Measurements from ENCODE around the gene METTL25B. TPM values are rescaled to one million over a fixed set of nuclear protein-coding genes. Genes with fewer than 3 reads are reported as not detected.

METTL25B gene
- total and polyA plus RNA-seq, 10 of the 15 experiments (the other 5 are each of a cell fraction or from before 2014, with no cell fraction given) = 5.9 to 25.2 (median 13.5) TPM

- no peak overlapping the region for H3K27ac ChIP-seq (ENCODE audit: control insufficient read depth, insufficient read depth)
- H3K79me2 ChIP-seq (ENCODE audit: control insufficient read depth, insufficient read depth, low read length) = no peaks in the 10 kb centered on the region
- H4K20me1 ChIP-seq (ENCODE audit: control insufficient read depth, insufficient read depth) = peaks cover 4% of the 10 kb centered on the region; the same call in 1 of the 2 replicates
- no peaks in the 10 kb centered on the region for H3K9me3 ChIP-seq (replicated peaks; ENCODE audit: control insufficient read depth, insufficient read depth, low read length)
- H3K9ac ChIP-seq (ENCODE audit: control insufficient read depth, insufficient read depth, low read length) = no peak overlapping the region
- no peak overlapping the region for H2AFZ ChIP-seq (ENCODE audit: control insufficient read depth, low read depth, low read length)
- intact Hi-C loops (cut with micrococcal nuclease; ENCODE audit: unreplicated experiment) = no loop called here
- no peaks in the 10 kb centered on the region for H3K36me3 ChIP-seq (ENCODE audit: control insufficient read depth in 2 of 2, insufficient read depth in 2 of 2, low read length in 1 of 2)
- ChIA-PET POLR2A (interaction anchor here (0.7 kb wide), 1 partner anchor 34 kb away, joined by 3 read pairs; no protein-coding TSS in a partner anchor), RAD21 (ENCODE audit: unreplicated experiment) (interaction anchor here (4.3 to 10.2 kb wide), 3 partner anchors 15 to 168 kb away, joined by 28 to 173 read pairs (median 57); partner anchors contain the start of genes CRABP2, INSRR, ISG20L2 and METTL25B), SMC1A (ENCODE audit: uncharacterized antibody, unreplicated experiment) (interaction anchor here (1.1 to 4.0 kb wide), 3 partner anchors 15 to 169 kb away, joined by 3 to 168 read pairs (median 29); partner anchors contain the start of genes ISG20L2, METTL25B and NTRK1), CTCF (interaction anchor here (1.0 to 11.1 kb wide), 9 partner anchors 9 to 199 kb away, joined by 3 to 433 read pairs (median 68); partner anchors contain the start of genes CRABP2, INSRR, ISG20L2 and METTL25B)
- no peaks in the 10 kb centered on the region for H3K4me1 ChIP-seq (ENCODE audit: control insufficient read depth, insufficient read depth, low read length)
- H3K4me3 ChIP-seq = no peak overlapping the region
- peaks cover 18 to 33% of the 10 kb centered on the region in 2 experiments for H3K27me3 ChIP-seq (replicated peaks in 1 of 2; ENCODE audit: control insufficient read depth in 2 of 2, insufficient read depth in 2 of 2, low read length in 1 of 2)
- DNase-seq (ENCODE audit: low read depth, low spot score) (no peak), FAIRE-seq (no peak), ATAC-seq (no peak)
- 6% methylated on average over 16 of the region's 20 CpGs for WGBS (ENCODE audit: insufficient coverage, insufficient replicate concordance, low lambda C conversion rate, missing lambda C conversion rate)
- H3K4me2 ChIP-seq (ENCODE audit: control insufficient read depth, insufficient read depth) = no peak overlapping the region
- no peak for TF ChIP-seq PAX8 (IDR thresholded peaks at IDR 0.05)
- no peak for TF ChIP-seq CHD1 (IDR thresholded peaks at IDR 0.05; ENCODE audit: low read depth, low read length)
- TF ChIP-seq ZNF274 (IDR thresholded peaks at IDR 0.05; ENCODE audit: insufficient read depth, insufficient read length) = no peak
- no peak for TF ChIP-seq E4F1 (IDR thresholded peaks at IDR 0.05; ENCODE audit: borderline replicate concordance, partially characterized antibody)
- no peak for TF ChIP-seq SMARCA5 (IDR thresholded peaks at IDR 0.05)
- TF ChIP-seq FOXK2 (IDR thresholded peaks at IDR 0.05) = no peak
- no peak for TF ChIP-seq STAT1 (conservative IDR thresholded peaks at IDR 0.05)
- no peak for TF ChIP-seq ESRRA (IDR thresholded peaks at IDR 0.05; ENCODE audit: low read length)
- no peak for TF ChIP-seq CHD4 (IDR thresholded peaks at IDR 0.05)
- no peak for TF ChIP-seq KDM1A (IDR thresholded peaks at IDR 0.05; ENCODE audit: borderline replicate concordance)
- TF ChIP-seq KLF5 (IDR thresholded peaks at IDR 0.05; ENCODE audit: partially characterized antibody) = no peak
- TF ChIP-seq TBL1XR1 (IDR thresholded peaks at IDR 0.05; ENCODE audit: low read depth, low read length) = no peak
- TF ChIP-seq EED (IDR thresholded peaks at IDR 0.05; ENCODE audit: low read depth) = no peak
- no peak for TF ChIP-seq SUPT20H (IDR thresholded peaks at IDR 0.05; ENCODE audit: borderline replicate concordance, control insufficient read depth, low read depth, low read length)
- TF ChIP-seq ZBTB33 (IDR thresholded peaks at IDR 0.05) = no peak
- no TSS peak for BruUV-seq (replicated peaks)
- in situ Hi-C loops (cut with MboI) = no loop called here
Measured at GRCh38 chr1:156691665-156692440, 36.4 kb upstream of the METTL25B start.

All from GM12878 (cell line).